Breast epithelium (tissue), 3 donors: ENCODE measurements around the gene TENM4.

ENCODE experiments used
- POLR2A ChIP-seq: fragments of 450-650 bp; IDR thresholded peaks from one replicate; pipeline ENCODE4 v1.6.1; 2016; ENCODE audit warnings: antibody characterized with exemption, mild to moderate bottlenecking, moderate library complexity
- POLR2AphosphoS5 ChIP-seq, 3 donors: sonication (generic); formaldehyde crosslinking; IDR thresholded peaks; one replicate each; pipeline ENCODE4 v1.6.1; 2017; ENCODE audit warnings: antibody characterized with exemption in 3 of 3
- TF ChIP-seq, protein P1 (sequence below), 3 donors: fragments of 450-650 bp; IDR thresholded peaks; one replicate each; pipeline ENCODE4 v1.5.1; 2016 to 2017; ENCODE audit warnings: antibody characterized with exemption in 3 of 3, mild to moderate bottlenecking in 3 of 3, moderate library complexity in 3 of 3

DNA sequence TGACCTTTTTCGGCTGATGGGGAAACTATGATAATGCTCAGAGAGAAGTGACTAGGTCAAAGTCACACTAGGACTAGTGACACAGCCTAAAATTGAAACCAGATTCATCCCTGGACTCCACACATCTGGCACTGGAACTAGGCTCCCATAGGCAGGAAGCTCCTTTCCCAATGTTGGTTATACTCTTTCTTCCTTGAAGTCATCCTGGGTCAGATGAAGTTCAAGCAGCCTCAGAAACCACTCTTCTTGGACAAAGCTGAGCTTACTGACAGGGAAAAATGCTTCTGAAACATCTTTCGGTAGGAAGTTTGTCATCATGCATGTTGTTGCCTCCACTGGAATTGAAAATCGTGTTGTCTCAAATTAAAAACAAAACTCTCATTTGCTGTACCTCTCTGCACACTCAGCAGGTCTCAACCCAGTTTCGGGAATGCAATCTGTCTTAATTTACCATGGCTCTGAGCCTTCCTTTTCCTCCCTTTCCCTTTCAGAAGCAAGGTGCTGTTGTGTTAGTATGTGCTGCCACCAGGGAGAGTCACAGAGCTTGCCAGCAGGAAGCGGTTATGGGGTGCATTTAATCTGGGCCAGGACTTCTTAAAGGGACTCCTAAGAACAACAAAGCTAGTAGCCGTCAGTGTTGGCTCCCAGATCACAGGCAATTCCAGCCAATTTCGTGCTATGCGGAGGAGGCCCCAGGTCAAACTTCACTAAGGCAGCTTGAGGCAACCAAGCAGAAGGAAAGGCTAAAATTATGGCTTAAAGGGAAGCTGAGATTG lies 384.8 kb downstream of the TENM4 start:
- TF ChIP-seq, protein P1, sequence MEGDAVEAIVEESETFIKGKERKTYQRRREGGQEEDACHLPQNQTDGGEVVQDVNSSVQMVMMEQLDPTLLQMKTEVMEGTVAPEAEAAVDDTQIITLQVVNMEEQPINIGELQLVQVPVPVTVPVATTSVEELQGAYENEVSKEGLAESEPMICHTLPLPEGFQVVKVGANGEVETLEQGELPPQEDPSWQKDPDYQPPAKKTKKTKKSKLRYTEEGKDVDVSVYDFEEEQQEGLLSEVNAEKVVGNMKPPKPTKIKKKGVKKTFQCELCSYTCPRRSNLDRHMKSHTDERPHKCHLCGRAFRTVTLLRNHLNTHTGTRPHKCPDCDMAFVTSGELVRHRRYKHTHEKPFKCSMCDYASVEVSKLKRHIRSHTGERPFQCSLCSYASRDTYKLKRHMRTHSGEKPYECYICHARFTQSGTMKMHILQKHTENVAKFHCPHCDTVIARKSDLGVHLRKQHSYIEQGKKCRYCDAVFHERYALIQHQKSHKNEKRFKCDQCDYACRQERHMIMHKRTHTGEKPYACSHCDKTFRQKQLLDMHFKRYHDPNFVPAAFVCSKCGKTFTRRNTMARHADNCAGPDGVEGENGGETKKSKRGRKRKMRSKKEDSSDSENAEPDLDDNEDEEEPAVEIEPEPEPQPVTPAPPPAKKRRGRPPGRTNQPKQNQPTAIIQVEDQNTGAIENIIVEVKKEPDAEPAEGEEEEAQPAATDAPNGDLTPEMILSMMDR (IDR thresholded peaks at IDR 0.05) = no peak
- TF ChIP-seq POLR2A = no peak
- peak in 1 of 3 donors; percentile 26 for TF ChIP-seq POLR2AphosphoS5 (IDR thresholded peaks at IDR 0.05)
